ENCODE data around the gene RNF133.

RNF133 gene, protein sequence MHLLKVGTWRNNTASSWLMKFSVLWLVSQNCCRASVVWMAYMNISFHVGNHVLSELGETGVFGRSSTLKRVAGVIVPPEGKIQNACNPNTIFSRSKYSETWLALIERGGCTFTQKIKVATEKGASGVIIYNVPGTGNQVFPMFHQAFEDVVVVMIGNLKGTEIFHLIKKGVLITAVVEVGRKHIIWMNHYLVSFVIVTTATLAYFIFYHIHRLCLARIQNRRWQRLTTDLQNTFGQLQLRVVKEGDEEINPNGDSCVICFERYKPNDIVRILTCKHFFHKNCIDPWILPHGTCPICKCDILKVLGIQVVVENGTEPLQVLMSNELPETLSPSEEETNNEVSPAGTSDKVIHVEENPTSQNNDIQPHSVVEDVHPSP

GRCh38 chr7:122699017-122699416 lies at the start of gene RNF133:
RNF133 (minus strand) TSS chr7:122699117; CDS start chr7:122698918, 199 bp downstream.
- no peak for DNase-seq (ENCODE audit: low read depth in 2 of 2)

- no peak for DNase-seq (ENCODE audit: low read depth in 2 of 2)
These were observed 49.3 kb upstream of the RNF133 start for GRCh38 chr7:122748195-122748594.

DNA sequence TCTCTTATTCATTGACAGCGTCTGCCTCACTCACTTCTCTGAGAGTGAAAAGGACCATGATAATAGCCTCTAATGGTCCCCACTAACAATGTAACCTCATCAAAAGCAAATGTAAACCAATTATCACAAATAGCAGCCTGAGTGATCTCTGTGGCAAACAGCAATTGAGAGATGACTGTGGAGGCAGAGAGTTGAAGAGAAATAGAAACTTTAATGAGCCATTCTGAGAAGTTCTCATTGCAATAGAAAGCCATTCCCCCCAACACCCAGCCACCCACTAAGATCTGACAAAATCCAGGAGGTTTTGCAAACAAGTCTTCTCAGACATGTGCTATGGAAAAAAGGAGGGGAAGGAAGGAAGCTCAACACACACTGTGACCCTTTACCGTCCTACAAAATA lies 48.0 kb upstream of the RNF133 start:
- DNase-seq (ENCODE audit: low read depth in 2 of 2), result no peak

- no peak for DNase-seq (ENCODE audit: low read depth in 2 of 2)
These were observed 44.3 kb upstream of the RNF133 start for GRCh38 chr7:122743211-122743610.

DNA sequence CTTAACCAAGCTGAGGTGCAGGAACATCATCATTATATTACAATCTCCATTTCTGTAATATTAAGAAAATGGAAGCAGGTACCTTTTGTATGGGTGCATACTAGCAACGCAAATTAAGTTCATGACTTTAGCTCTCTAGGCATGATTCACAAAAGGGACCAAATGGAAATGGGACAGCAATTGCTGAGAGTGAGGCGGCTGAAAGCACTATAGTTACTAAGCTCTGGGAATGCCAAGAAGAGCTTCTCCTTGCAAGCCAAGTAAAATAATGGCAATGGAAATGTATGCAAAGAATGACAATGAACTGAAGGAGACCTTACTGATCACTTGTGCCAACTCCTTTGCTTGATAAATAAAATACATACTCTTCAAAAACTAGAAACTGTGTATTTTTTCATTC lies 40.0 kb upstream of the RNF133 start:
- no peak for DNase-seq (ENCODE audit: low read depth in 2 of 2)

DNA sequence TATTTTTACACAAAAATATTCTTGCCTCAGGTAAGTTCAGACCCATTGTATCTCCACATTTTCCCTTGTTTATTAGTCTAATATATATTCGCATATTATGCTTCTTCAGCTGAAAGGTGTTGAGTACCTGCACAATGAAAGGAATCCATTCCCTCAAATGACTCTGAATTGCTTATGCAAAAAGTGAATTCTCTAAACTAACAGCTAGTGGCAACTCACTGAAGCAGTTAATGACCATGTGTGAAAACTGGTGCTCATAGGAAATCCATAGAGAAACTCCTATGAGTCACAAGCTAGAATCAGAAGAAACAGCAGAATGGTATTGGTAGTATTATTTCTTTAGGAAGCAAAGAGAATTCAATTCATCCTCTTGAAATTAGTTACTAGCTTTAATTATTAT lies 37.3 kb upstream of the RNF133 start:
- no peak for DNase-seq (ENCODE audit: low read depth in 2 of 2)

DNA sequence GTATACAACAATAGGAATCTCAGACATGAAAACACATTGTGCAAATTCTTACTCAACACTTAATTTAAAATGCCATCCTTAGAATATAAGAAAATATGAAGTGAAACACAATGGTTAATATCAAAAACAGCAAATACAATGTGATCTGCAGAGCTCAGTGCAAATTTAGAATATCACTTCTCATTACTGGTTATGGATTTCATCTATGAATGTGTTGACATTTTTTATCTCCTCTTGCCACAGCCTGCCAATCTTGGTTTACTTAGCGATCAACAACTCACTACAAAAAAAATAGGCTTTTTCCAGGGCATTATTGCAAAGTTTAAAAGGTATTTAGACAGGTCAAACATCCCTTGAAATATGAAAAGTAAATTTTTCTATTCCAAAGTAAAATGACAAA lies 28.8 kb upstream of the RNF133 start:
- no peak for DNase-seq (ENCODE audit: low read depth in 2 of 2)

DNA sequence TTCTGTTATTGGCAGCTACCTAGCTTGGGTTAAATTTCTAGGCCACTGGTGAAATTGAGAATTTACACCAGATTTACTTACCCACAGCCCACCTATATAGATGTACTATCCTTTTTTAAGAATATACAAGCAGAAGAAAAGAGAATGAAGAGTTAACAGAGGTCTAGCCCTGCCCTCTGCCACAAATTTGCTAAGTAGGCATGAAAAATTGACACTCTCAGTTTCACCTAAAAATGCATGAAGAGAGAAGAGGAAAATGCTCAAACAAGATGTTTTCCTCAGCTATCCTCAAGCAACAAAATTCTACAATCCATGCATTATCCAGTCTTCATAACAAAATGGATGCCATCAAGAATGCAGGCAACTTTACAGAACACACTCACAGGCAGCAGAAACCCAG lies 28.4 kb upstream of the RNF133 start:
- no peak for DNase-seq (ENCODE audit: low read depth in 2 of 2)

- no peak for DNase-seq (ENCODE audit: low read depth in 2 of 2)
These were observed 28.0 kb upstream of the RNF133 start for GRCh38 chr7:122726881-122727280.

DNA sequence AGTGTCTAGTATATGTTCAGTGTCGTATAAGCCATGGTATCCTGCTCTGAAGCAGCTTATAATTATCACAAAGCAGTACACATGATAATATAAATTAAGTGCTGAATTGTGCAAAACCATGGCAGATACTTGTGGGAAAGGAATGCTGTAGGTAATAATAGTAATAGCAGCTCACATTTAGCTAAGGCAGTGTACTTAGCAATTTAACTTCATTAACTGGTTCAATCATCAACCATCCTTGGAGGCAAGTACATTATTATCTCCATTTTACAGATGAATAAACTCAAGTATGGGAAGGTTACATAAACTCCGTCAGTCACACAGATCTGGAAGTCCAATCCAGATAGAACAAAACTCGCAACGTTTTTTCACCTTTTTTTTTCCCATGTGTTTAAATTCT lies 25.4 kb upstream of the RNF133 start:
- no peak for DNase-seq (ENCODE audit: low read depth in 2 of 2)

DNA sequence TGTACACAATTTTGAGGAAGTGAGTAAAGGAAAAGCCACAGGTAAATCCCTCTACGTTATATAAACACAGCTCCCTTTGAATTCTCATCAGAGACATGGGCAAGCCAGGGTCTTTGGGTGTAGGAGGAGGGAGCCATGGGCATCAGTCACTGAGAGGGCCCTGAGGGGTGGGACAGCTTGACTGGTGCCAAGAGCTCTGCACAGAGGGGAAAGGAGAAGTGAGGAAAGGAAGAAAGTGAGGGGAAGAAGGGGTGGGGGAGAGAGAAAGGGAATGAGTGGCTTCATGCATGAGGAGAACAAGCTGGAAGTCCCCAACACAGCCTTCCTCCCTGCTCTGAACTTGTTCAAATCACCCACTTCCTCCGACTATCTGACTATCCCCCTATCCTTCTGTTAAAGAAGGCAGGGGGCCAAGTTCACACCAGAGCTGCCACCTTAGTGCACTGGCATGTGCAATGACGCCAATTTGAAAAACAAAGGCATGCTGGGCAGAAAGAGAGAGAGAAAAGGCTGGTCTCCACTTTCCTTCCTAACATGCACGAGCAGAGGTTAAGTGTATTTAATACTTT lies 20.2 kb upstream of the RNF133 start:
- no peak for DNase-seq (ENCODE audit: low read depth in 2 of 2)

GRCh38 chr7:122717356-122718089 lies 18.6 kb upstream of the RNF133 start:
- no peak for DNase-seq (ENCODE audit: low read depth in 2 of 2)

- no peak for DNase-seq (ENCODE audit: low read depth in 2 of 2)
These were observed 16.3 kb upstream of the RNF133 start for GRCh38 chr7:122715183-122715582.

DNA sequence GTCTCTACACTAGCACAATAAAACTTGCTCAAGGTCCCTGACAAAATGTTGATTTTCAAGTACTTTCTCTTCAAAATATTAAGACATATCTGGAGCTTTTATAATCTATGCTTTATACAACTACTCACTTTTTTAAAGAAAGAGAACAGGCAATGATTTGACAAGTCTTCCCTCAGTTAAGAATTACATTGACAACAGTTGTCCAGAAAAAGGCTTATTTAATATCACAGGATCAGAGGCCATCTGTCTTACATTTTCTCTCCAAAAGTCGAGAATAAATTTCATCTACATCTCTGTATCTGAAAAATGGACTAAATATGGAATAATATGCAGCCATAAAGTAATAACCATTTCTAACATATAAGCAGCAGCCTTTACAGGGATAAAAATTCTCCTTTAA lies 12.0 kb upstream of the RNF133 start:
- DNase-seq (ENCODE audit: low read depth in 2 of 2), result no peak

- no peak for DNase-seq (ENCODE audit: low read depth in 2 of 2)
These were observed 11.2 kb upstream of the RNF133 start for GRCh38 chr7:122709930-122710646.

GRCh38 chr7:122706836-122707235 lies 7.9 kb upstream of the RNF133 start:
- no peak for DNase-seq (ENCODE audit: low read depth in 2 of 2)

GRCh38 chr7:122702872-122703510 lies 4.1 kb upstream of the RNF133 start, which contains the start of gene RNF148:
RNF148 (minus strand) TSS chr7:122702922; CDS start chr7:122702750, 172 bp downstream.
- DNase-seq (ENCODE audit: low read depth in 2 of 2), result no peak

DNA sequence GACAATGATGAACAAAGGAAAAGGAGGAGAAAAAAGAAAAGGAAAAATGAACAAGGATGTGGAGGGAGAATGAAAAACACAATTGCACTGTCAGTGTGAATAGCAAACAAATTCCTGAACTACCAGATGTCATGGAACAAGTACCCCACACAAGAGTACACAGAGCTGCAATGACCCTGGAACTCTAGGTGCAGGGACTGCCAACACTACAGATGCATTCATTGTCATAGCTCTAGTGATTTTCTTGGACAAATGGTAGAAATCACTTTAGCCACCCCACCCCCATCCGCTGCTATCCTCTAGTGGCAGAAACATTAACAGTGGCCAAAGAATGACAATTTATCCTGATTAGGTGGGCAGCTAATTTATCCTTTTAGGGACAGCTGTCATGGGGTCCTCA lies 3.1 kb downstream of the RNF133 start:
- no peak for DNase-seq (ENCODE audit: low read depth in 2 of 2)

GRCh38 chr7:122694697-122695096 lies 4.2 kb downstream of the RNF133 start:
- DNase-seq (ENCODE audit: low read depth in 2 of 2), result no peak

DNA sequence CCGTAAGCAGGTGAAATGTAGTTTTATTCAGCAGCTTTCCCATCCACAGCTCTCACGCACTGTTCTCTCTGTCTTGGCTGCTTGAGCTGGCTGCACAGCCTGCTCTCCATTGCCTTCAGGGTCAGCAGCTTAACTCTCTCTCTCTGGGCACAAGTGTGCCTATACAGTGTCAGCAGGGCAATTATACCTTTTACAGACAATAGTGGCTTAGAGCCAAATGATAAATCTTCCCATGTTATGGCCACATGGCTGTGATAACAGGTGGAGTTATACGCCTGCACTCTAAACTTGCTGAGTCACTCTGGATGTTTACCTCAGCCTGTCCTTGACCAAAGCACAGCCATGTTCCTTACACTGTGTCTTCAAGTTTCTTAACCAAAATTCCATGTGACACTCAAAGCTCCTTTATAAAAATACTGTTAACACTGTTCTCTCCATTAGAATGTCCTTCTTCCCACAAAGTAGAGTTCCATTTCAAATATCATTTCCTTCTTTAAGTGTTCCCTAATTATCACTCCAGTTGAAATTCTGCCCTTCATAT lies 6.1 kb downstream of the RNF133 start:
- no peak for DNase-seq (ENCODE audit: low read depth in 2 of 2)

GRCh38 chr7:122691569-122692235 lies 7.2 kb downstream of the RNF133 start:
- DNase-seq (ENCODE audit: low read depth in 2 of 2), result no peak
